PFSK-1 (cell line): Measurements from ENCODE around the gene FKBP10.
A peak's percentile ranks its signal among the peaks of the same experiment; 100 is the strongest.

Experiments used
- FOXP2 ChIP-seq: optimal IDR thresholded peaks from 2 replicates; pipeline ENCODE3; 2011; ENCODE audit warnings: borderline replicate concordance, control low read depth, inconsistent platforms; ENCODE audit not compliant: insufficient read depth; ENCODE audit errors: extremely low read length, extremely low read depth
- POLR2AphosphoS5 ChIP-seq: IDR thresholded peaks from 2 replicates; pipeline ENCODE4 v1.6.1; 2012; ENCODE audit warnings: low read depth, mild to moderate bottlenecking, control low read depth, low read length, moderate library complexity
- SIN3A ChIP-seq: IDR thresholded peaks from 2 replicates; pipeline ENCODE4 v1.6.1; 2012; ENCODE audit warnings: mild to moderate bottlenecking, low read length, moderate library complexity, borderline replicate concordance; ENCODE audit not compliant: insufficient read depth
- TAF1 ChIP-seq: IDR thresholded peaks from 2 replicates; pipeline ENCODE4 v1.6.1; 2012; ENCODE audit warnings: low read length, control low read depth, borderline replicate concordance; ENCODE audit not compliant: insufficient read depth
- TF ChIP-seq, protein P1 (sequence below), 2 experiments: IDR thresholded peaks; 2 replicates each; pipeline versions ENCODE4 v1.6.1 to v1.8.0; 2011 to 2012; ENCODE audit warnings: low read depth in 2 of 2, low read length in 2 of 2, control low read depth in 1 of 2, inconsistent platforms in 1 of 2, mild to moderate bottlenecking in 1 of 2, moderate library complexity in 1 of 2; ENCODE audit not compliant: insufficient read depth in 1 of 2

DNA sequence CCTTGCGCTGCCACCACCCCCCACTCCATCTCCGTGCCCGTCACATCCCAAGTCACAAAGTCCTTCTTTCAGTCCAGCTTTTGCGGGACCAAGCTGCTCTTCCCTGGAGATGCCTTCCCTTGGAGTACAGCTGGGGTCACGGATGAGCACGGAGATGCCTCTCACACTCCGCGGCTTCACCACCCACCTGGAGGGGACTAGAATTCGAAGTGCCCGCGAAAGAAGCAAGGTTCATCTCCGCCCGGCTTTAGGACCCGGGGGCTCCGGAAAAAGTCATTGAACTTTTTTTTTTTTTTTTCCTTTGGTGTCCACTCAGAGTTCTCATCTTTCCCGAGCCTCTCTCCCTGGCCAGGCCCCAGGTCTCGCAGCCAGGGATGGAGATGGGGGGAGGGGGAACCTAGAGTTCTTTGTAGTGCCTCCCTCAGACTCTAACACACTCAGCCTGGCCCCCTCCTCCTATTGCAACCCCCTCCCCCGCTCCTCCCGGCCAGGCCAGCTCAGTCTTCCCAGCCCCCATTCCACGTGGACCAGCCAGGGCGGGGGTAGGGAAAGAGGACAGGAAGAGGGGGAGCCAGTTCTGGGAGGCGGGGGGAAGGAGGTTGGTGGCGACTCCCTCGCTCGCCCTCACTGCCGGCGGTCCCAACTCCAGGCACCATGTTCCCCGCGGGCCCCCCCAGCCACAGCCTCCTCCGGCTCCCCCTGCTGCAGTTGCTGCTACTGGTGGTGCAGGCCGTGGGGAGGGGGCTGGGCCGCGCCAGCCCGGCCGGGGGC is at the start of gene FKBP10:
- TF ChIP-seq, protein P1, sequence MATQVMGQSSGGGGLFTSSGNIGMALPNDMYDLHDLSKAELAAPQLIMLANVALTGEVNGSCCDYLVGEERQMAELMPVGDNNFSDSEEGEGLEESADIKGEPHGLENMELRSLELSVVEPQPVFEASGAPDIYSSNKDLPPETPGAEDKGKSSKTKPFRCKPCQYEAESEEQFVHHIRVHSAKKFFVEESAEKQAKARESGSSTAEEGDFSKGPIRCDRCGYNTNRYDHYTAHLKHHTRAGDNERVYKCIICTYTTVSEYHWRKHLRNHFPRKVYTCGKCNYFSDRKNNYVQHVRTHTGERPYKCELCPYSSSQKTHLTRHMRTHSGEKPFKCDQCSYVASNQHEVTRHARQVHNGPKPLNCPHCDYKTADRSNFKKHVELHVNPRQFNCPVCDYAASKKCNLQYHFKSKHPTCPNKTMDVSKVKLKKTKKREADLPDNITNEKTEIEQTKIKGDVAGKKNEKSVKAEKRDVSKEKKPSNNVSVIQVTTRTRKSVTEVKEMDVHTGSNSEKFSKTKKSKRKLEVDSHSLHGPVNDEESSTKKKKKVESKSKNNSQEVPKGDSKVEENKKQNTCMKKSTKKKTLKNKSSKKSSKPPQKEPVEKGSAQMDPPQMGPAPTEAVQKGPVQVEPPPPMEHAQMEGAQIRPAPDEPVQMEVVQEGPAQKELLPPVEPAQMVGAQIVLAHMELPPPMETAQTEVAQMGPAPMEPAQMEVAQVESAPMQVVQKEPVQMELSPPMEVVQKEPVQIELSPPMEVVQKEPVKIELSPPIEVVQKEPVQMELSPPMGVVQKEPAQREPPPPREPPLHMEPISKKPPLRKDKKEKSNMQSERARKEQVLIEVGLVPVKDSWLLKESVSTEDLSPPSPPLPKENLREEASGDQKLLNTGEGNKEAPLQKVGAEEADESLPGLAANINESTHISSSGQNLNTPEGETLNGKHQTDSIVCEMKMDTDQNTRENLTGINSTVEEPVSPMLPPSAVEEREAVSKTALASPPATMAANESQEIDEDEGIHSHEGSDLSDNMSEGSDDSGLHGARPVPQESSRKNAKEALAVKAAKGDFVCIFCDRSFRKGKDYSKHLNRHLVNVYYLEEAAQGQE (IDR thresholded peaks at IDR 0.05; ENCODE audit: insufficient read depth in 1 of 2, low read depth in 2 of 2, low read length in 2 of 2): 0 out of 4 replicates have a peak, but pooled peaks have one; percentile 5
- TF ChIP-seq POLR2AphosphoS5 (peak; percentile 83), SIN3A (peak; percentile 12; the same call in 1 of the 2 replicates), FOXP2 (peak; percentile 44), TAF1 (peak; percentile 80; the same call in 1 of the 2 replicates)
